Activated B cell treated with CpG ODN at 0.5 μM for 24 hours (primary cell): ENCODE results near the gene CHRNA9. TPM values are rescaled to one million over a fixed set of nuclear protein-coding genes. Genes with fewer than 3 reads are reported as not detected.

ENCODE experiments used
- ATAC-seq: fragments of 200-7000 bp; cut with Tn5 transposase; one replicate; pipeline ENCODE4 v1.10.0; 2021; ENCODE audit warnings: low read depth, mild to moderate bottlenecking, moderate library complexity
- CTCF ChIA-PET: fragments of 350-600 bp; sonication (Branson Sonifier 250); formaldehyde crosslinking; loops from one replicate; lab custom pipeline; 2021; ENCODE audit warnings: antibody characterized with exemption; lab: Charles Lee
- POLR2A ChIA-PET: fragments of 350-600 bp; sonication (Branson Sonifier 250); formaldehyde crosslinking; loops from one replicate; lab custom pipeline; 2021; ENCODE audit warnings: antibody characterized with exemption; lab: Charles Lee
- DNase-seq: peaks from one replicate; pipeline ENCODE4 v3.0.0; 2022
- H3K27ac Mint-ChIP-seq: one replicate; pipeline ENCODE4 v1.8.0; 2020; ENCODE audit warnings: mixed read lengths
- H3K27me3 Mint-ChIP-seq: one replicate; pipeline ENCODE4 v1.8.0; 2021; ENCODE audit warnings: mixed read lengths
- H3K36me3 Mint-ChIP-seq: one replicate; pipeline ENCODE4 v1.8.0; 2021; ENCODE audit warnings: low read depth, mixed read lengths
- H3K4me1 Mint-ChIP-seq: one replicate; pipeline ENCODE4 v1.8.0; 2021; ENCODE audit warnings: mixed read lengths
- H3K4me3 Mint-ChIP-seq: one replicate; pipeline ENCODE4 v1.8.0; 2020; ENCODE audit warnings: mild to moderate bottlenecking, mixed read lengths
- H3K9me3 Mint-ChIP-seq: one replicate; pipeline ENCODE4 v1.8.0; 2020; ENCODE audit warnings: mixed read lengths
- intact Hi-C: fragments of 100-400 bp; cut with micrococcal nuclease; formaldehyde crosslinking; loops from one replicate; pipeline ENCODE4 v1.15.1; 2024
- total RNA-seq: library from RNA; stranded (reverse); gene quantifications from 2 replicates; pipeline ENCODE4 v1.2.3, GENCODE V29; 2022
- TF ChIP-seq, protein P1 (sequence below): fragments of 200-600 bp; IDR thresholded peaks from one replicate; pipeline ENCODE4 v1.8.0; 2022; ENCODE audit warnings: antibody characterized with exemption, mild to moderate bottlenecking

CHRNA9 gene
- total RNA-seq, 1 donor from 2014 or later = 0.16 TPM

DNA sequence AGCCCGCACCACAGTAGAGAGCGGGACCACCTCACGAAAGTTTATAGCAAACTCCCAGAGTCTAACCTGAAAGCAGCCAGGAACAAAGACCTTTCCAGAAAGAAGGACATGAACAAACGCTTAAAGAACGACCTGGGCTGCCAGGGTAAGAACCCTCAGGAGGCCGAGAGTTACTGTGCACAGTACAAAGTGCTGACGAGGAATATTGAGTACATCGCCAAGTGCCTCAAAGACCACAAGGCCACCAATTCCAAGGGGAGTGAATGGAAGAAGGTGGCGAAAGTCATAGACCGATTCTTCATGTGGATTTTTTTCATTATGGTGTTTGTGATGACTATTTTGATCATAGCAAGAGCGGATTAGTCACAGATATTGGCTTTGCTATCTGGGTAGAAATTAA is 19.0 kb downstream of the CHRNA9 start:
- H3K4me3 Mint-ChIP-seq = no peak overlapping the region
- CTCF ChIA-PET = no interaction called here
- TF ChIP-seq, protein P1, sequence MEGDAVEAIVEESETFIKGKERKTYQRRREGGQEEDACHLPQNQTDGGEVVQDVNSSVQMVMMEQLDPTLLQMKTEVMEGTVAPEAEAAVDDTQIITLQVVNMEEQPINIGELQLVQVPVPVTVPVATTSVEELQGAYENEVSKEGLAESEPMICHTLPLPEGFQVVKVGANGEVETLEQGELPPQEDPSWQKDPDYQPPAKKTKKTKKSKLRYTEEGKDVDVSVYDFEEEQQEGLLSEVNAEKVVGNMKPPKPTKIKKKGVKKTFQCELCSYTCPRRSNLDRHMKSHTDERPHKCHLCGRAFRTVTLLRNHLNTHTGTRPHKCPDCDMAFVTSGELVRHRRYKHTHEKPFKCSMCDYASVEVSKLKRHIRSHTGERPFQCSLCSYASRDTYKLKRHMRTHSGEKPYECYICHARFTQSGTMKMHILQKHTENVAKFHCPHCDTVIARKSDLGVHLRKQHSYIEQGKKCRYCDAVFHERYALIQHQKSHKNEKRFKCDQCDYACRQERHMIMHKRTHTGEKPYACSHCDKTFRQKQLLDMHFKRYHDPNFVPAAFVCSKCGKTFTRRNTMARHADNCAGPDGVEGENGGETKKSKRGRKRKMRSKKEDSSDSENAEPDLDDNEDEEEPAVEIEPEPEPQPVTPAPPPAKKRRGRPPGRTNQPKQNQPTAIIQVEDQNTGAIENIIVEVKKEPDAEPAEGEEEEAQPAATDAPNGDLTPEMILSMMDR = no peak
- no peak overlapping the region for H3K27ac Mint-ChIP-seq
- POLR2A ChIA-PET = no interaction called here
- no peaks in the 10 kb centered on the region for H3K36me3 Mint-ChIP-seq
- H3K4me1 Mint-ChIP-seq = no peaks in the 10 kb centered on the region
- ATAC-seq = no peak
- no peaks in the 10 kb centered on the region for H3K9me3 Mint-ChIP-seq
- DNase-seq = no peak
- intact Hi-C loops = no loop called here
- H3K27me3 Mint-ChIP-seq = peaks cover 9% of the 10 kb centered on the region

DNA sequence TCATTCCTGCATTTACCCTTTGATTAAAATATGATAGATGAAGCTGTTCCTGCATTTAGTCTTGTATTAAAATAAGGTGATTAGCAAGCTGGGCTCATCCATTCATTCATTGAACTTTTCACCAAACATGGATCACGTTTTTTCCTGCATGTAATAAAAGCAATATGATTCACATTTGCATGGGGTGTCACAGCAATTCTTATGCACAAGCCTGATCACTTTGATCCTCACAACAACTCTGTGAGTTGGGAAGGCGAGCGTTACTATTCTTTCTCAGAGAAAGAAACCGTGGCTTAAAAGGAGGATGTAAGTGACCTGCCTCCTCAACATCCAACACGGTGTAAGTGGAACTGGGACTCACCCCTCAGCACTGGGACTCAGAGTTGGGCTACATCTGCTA is 20.0 kb downstream of the CHRNA9 start:
- Mint-ChIP-seq H3K4me1 (no peaks in the 10 kb centered on the region), H3K27ac (no peak overlapping the region)

DNA sequence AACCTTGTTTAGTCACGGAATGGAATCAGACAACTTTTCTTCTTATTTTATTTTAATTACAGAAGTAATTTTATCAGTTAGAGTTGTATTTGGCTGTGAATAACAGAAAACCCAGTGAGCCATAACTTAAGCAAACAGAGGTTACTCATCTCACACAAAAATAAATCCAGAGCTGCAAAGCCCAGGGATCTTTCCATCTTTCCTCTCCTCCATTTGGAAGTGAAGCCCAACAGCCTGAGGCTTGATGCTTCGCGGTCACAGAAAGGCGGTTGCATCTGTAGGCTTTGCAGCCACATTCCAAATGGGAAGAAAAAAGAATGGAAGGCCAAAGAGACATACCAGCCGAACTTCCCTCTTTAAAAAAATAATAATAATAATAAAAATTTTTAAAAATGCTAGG is 22.6 kb downstream of the CHRNA9 start:
- no peaks in the 10 kb centered on the region for H3K36me3 Mint-ChIP-seq
- H3K4me3 Mint-ChIP-seq = no peak overlapping the region
- ATAC-seq = no peak
- no peak overlapping the region for H3K27ac Mint-ChIP-seq
- H3K4me1 Mint-ChIP-seq = no peaks in the 10 kb centered on the region
- CTCF ChIA-PET = interaction anchor here (1.3 kb wide), 1 partner anchor 33 kb away, joined by 3 read pairs; no protein-coding TSS in a partner anchor
- POLR2A ChIA-PET = interaction anchor here (0.5 kb wide), 1 partner anchor 208 kb away, joined by 3 read pairs; no protein-coding TSS in a partner anchor
- peaks cover 7% of the 10 kb centered on the region for H3K9me3 Mint-ChIP-seq
- TF ChIP-seq, protein P1 = no peak
- DNase-seq = no peak
- peaks cover 9% of the 10 kb centered on the region for H3K27me3 Mint-ChIP-seq
- intact Hi-C loops = no loop called here

More for the DNA sequence above, 20.0 kb downstream of the CHRNA9 start:
- no peak for DNase-seq
- ChIA-PET CTCF (no interaction called here), POLR2A (no interaction called here)
- no peak for ATAC-seq
- TF ChIP-seq, protein P1 = no peak
- H3K4me3 Mint-ChIP-seq = no peak overlapping the region
- intact Hi-C loops = no loop called here
- H3K9me3 Mint-ChIP-seq = no peaks in the 10 kb centered on the region
- peaks cover 9% of the 10 kb centered on the region for H3K27me3 Mint-ChIP-seq
- H3K36me3 Mint-ChIP-seq = no peaks in the 10 kb centered on the region

DNA sequence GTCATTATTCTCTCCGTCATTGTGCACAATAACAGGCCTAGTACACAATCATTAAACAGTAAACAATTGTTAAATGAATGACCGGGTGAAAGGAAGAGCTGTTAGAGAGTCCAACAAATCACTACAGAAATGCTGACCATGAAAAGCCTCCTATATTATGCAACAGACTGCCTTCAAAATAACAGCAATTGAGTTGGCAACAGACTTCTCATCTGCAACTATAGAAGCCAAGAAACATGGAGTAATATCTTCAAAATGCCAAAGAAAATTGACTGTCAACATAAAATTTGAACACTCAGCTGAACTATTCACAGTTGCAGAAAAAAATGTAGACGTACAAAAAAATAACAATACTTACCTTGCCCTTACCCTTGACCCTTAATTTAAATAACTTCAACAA is 26.2 kb downstream of the CHRNA9 start:
- ATAC-seq (no peak), DNase-seq (no peak)
- TF ChIP-seq, protein P1 = no peak
- no peak overlapping the region for H3K4me3 Mint-ChIP-seq
- peaks cover 7% of the 10 kb centered on the region for H3K9me3 Mint-ChIP-seq
- no peak overlapping the region for H3K27ac Mint-ChIP-seq
- intact Hi-C loops = no loop called here
- H3K36me3 Mint-ChIP-seq = no peaks in the 10 kb centered on the region
- H3K4me1 Mint-ChIP-seq = peaks cover 7% of the 10 kb centered on the region
- CTCF ChIA-PET = no interaction called here
- H3K27me3 Mint-ChIP-seq = peaks cover 3% of the 10 kb centered on the region
- POLR2A ChIA-PET = no interaction called here

DNA sequence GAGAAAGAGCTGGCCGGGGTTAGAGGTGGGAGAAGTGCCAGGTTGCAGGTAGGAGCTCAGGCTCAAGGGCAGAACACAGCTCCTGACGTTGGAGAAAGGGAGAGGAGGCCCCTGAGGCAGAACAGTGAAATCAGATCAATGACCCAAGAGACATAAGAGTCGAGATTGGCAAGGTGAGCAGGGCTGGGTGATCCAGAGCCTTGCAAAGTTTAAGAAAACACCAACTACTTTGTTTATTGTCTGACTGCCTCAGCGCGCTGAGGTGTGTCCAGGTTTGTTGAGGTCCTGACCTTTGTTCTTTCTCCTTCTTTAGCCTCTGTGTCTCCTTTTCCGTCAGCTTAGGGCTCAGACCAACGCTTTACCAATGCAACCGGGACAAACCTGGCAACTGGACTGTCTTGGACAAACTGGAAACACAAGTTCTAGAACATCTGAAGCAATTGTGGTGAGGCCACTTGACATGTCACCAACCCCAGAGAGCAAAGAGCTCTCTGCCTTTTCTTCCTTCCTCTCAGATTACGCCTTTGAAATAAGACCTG is 28.3 kb downstream of the CHRNA9 start:
- intact Hi-C loops = no loop called here
- H3K27ac Mint-ChIP-seq = no peak overlapping the region
- DNase-seq = no peak
- ATAC-seq = no peak
- TF ChIP-seq, protein P1 = no peak
- H3K9me3 Mint-ChIP-seq = peaks cover 7% of the 10 kb centered on the region
- ChIA-PET CTCF (no interaction called here), POLR2A (no interaction called here)
- H3K4me1 Mint-ChIP-seq = peaks cover 7% of the 10 kb centered on the region
- no peak overlapping the region for H3K4me3 Mint-ChIP-seq
- H3K36me3 Mint-ChIP-seq = no peaks in the 10 kb centered on the region
- H3K27me3 Mint-ChIP-seq = no peaks in the 10 kb centered on the region
